ENCODE data around the gene FRAS1.
"Not testable (repeated sequence)": the region's sequence is repeated elsewhere in the genome, so short reads cannot be mapped to it uniquely, and the experiment has no call there.

FRAS1 gene

GRCh38 chr4:78524009-78524408 lies 466.9 kb downstream of the FRAS1 start:
- DNase-seq: no peak

GRCh38 chr4:78525559-78525958 lies 468.4 kb downstream of the FRAS1 start:
- peak; percentile 22 for DNase-seq

- no peak for DNase-seq
These were observed 470.0 kb downstream of the FRAS1 start for GRCh38 chr4:78527103-78527502.

GRCh38 chr4:78527555-78527954 lies 470.4 kb downstream of the FRAS1 start:
- no peak for DNase-seq

- no peak for DNase-seq
These were observed 471.2 kb downstream of the FRAS1 start for GRCh38 chr4:78528327-78528726.

GRCh38 chr4:78529569-78530209 lies 472.6 kb downstream of the FRAS1 start:
- DNase-seq: no peak

- DNase-seq: no peak
These were observed 474.9 kb downstream of the FRAS1 start for GRCh38 chr4:78532046-78532445.

- DNase-seq: no peak
These were observed 476.7 kb downstream of the FRAS1 start for GRCh38 chr4:78533854-78534253.

- no peak for DNase-seq
These were observed 477.3 kb downstream of the FRAS1 start for GRCh38 chr4:78534286-78534955.

- DNase-seq: no peak
These were observed 485.2 kb downstream of the FRAS1 start for GRCh38 chr4:78542373-78542772.

GRCh38 chr4:78543424-78544125 lies 486.5 kb downstream of the FRAS1 start:
- DNase-seq: no peak

GRCh38 chr4:78544678-78545077 lies 487.6 kb downstream of the FRAS1 start:
- DNase-seq: no peak

GRCh38 chr4:78545275-78546246 lies 488.4 kb downstream of the FRAS1 start:
- no peak for DNase-seq

- not testable (repeated sequence) for DNase-seq
These were observed 490.8 kb downstream of the FRAS1 start for GRCh38 chr4:78547899-78548298.

GRCh38 chr4:78548889-78549288 lies 491.8 kb downstream of the FRAS1 start:
- not testable (repeated sequence) for DNase-seq

GRCh38 chr4:78551420-78552351 lies 494.6 kb downstream of the FRAS1 start, which contains the start of gene ANXA3:
TSS of gene ANXA3 (plus strand) at chr4:78551770. CDS start at chr4:78554474, 2,704 bp downstream.
- DNase-seq: no peak

- peak; percentile 45 for DNase-seq
These were observed 495.4 kb downstream of the FRAS1 start for GRCh38 chr4:78552389-78553042.

GRCh38 chr4:78553043-78553396 lies 495.9 kb downstream of the FRAS1 start:
- DNase-seq: no peak

GRCh38 chr4:78553529-78554060 lies 496.5 kb downstream of the FRAS1 start:
- DNase-seq: no peak

GRCh38 chr4:78556665-78557064 lies 499.5 kb downstream of the FRAS1 start:
- no peak for DNase-seq

- DNase-seq: no peak
These were observed 500.7 kb downstream of the FRAS1 start for GRCh38 chr4:78557841-78558240.

Measured in OCI-M1 (cell line).